HG03460 (cell line): ENCODE data around the gene GMPS.
A peak's percentile ranks its signal among the peaks of the same experiment; 100 is the strongest.
"Not testable (repeated sequence)": the region's sequence is repeated elsewhere in the genome, so short reads cannot be mapped to it uniquely, and the experiment has no call there.

Experiments
- ATAC-seq: cut with Tn5 transposase; IDR thresholded peaks from one replicate; pipeline ENCODE4 v1.9.1; 2021; ENCODE audit not compliant: unreplicated experiment

The GMPS gene

DNA sequence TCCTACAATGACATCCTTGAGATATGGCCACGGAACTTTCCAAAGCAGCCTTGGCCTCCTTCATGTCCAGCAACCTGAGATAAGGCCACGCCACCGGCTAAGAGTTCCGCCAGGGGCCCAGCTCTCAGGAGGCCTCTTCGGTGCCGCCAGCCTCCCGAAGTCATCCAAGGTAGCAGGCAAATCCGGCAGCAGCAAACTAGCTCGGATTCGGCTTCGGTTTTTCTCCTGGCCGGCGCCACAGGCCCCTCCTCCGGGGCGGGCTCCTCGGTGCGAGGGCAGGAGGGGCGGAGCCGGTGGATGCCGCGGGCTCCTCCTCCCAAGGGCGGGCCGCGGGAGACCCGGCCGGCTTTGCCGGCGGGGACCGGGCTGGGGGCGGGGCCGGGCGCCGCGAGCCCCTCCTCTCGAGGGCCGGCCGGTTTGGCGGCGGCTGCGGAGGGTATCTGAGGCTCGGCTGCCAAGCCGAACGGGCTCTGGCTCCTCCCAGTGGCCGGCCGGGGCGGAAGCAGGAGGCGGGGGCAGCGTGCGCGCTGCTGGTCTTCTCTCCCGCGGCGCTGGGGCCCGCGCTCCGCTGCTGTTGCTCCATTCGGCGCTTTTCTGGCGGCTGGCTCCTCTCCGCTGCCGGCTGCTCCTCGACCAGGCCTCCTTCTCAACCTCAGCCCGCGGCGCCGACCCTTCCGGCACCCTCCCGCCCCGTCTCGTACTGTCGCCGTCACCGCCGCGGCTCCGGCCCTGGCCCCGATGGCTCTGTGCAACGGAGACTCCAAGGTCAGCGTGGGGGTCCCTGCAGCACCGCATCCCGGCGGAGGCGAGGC lies at the start of gene GMPS:
TSS of gene GMPS (plus strand) at position 518 of the 812 bp plus-strand sequence. CDS start at position 739, 221 bp downstream.
- peak; percentile 87 for ATAC-seq

DNA sequence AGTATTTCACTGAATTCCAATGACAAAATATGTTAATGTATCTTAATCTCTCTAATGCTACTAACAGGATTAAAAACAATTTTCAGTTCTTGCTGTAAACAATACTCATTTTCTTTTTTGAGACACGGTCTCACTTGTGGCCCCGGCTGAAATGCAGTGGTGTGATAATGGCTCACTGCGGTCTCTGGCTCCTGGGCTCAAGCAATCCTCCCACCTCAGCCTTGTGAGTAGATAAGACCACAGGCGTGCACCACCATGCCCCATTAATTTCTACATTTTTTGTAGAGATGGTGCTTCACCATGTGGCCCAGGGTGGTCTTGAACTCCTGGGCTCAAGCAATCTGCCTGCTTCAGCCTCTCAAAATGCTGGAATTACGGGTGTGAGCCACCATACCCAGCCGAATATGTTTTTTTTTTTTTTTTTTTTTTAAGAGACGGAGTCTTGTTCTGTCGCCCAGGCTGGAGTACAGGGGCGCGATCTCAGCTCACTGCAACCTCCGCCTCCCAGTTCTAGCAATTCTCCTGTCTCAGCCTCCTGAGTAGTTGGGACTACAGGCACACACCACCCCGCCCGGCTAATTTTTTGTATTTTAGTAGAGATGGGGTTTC lies 41.9 kb upstream of the GMPS start:
- not testable (repeated sequence) for ATAC-seq

GRCh38 chr3:155835341-155836071 lies 34.9 kb upstream of the GMPS start:
- ATAC-seq = no peak

DNA sequence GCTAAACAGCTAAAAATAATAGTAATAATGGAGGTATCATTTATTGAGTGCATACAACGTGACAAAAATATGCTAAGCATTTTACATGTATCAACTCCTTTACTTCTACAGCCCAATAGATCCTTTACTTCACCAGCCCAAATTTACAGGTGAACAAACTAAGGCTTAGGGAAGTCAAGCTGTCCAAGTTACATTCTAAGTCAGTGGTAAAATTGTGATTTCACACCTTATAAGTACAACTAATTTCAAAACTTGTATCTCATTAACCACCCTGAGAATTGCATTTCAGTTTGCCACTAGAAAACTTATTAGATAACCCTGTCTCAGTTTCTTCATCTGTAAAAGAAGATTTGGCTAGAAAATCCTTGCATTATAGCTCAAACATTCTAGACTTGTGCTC lies 26.9 kb upstream of the GMPS start:
- ATAC-seq = no peak

- ATAC-seq = no peak
These were observed 24.3 kb upstream of the GMPS start for GRCh38 chr3:155846119-155846518.

- no peak for ATAC-seq
These were observed 22.5 kb upstream of the GMPS start for GRCh38 chr3:155847993-155848392.

DNA sequence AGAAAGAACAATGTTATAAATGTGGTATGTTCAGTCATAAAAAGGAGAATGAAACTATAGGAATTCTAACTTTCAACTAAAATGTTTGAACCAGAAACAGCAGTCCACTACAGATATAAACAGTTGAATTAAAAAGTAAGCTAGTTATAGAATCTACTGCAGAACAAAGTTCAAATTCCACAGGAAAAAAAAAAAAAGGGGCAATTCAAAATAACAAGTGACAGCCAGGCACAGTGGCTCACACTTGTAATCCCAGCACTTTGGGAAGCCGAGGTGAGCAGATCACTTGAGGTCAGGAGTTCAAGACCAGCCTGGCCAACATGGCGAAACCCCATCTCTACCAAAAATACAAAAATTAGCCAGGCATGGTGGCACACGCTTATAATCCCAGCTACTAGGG lies 21.0 kb upstream of the GMPS start:
- ATAC-seq = not testable (repeated sequence)

DNA sequence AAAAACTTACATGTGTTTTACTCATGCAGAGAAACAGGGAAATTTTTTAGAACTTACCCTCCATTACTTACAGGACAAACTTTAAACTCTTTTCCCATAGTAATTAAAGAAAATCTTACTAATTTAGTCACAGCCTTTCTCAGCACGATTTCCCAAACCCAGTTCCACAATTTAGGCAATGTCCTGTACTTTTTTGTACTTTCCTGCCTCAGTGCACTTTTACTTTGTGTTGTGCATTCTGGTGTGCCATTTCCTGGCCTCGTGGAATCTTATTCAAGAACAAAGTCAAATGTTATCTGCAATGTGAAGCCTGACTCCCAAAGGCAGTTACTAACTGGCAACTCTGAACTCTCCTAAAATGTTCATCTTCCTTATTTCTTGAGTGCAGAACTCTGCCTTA lies 18.1 kb upstream of the GMPS start:
- no peak for ATAC-seq

GRCh38 chr3:155853214-155854140 lies 17.0 kb upstream of the GMPS start:
- peak; percentile 9 for ATAC-seq

DNA sequence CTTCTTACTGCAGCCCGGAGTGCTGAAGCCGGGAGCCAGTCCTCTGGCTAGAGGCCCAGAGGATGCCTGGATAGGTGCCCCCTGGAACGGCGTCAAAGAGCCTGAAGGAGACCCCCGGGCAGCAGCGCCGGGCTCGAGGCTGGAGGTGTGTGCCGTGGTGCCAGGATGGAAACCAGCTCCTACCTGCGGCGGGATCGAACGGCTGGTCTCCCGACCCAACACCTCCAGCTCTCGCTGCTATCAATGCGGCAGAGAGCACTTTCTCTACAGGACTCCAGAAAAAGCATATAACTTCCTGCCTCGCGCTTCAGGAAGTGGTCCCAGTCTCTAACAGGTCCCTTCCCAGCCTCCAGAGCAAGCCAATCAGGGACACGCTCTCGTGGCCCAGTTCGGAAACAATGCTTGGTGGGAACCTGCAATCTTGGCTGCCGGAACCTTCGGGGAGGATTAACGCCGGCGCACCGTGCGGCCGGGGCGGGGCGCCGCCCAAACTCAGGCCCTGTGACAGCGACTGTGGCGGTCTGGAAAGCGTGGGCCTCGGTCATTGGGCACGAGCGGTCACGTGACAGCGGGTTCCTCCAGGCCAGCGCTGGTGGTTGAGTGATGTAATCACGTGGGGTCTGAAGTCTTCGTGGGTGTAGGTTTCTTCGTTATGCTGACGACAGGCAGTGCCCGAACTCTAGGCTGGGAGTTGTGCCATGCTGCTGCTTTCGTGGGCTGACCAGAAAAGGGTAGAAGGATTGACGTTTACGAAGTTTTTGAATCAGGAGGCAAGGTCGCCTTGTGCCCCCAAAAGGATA lies 16.1 kb upstream of the GMPS start, which contains the start of gene SLC33A1:
TSS of gene SLC33A1 (minus strand) at position 287 of the 800 bp plus-strand sequence. CDS start 430 bp downstream, outside the sequence.
- peak; percentile 94 for ATAC-seq

DNA sequence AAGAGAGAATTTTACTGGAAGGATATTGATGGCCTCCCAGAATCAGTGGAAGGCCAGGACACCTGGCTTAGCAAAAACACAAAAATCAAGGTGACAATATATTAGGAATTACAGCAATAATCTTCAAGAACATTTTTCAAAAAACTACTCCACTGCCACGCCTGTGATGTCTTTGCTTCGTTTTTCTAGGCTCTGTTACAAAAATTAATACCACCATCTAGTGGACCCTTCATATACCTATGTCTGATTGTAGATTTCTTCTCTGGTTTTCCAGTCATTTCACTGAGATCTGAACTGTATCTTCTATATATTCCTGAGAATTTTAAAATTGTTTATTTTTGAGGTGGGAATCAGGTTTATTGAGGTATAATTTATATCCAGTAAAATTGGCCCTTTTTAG lies 10.6 kb upstream of the GMPS start:
- no peak for ATAC-seq

DNA sequence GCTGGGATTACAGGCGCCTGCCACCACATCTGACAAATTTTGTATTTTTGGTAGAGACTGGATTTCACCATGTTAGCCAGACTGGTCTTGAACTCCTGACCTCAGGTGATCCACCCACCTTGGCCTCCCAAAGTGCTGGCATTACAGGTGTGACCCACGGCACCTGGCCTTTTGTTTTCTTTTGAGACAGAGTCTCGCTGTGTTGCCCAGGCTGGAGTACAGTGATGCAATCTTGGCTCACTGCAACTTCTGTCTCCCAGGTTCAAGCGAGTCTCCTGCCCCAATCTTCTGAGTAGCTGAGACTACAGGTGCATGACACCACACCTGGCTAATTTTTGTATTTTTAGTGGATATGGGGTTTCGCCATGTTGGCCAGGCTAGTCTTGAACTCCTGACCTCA lies 10.0 kb upstream of the GMPS start:
- not testable (repeated sequence) for ATAC-seq

GRCh38 chr3:155861476-155862183 lies 8.8 kb upstream of the GMPS start:
- no peak for ATAC-seq

- ATAC-seq = not testable (repeated sequence)
These were observed 8.0 kb upstream of the GMPS start for GRCh38 chr3:155862290-155862982.

DNA sequence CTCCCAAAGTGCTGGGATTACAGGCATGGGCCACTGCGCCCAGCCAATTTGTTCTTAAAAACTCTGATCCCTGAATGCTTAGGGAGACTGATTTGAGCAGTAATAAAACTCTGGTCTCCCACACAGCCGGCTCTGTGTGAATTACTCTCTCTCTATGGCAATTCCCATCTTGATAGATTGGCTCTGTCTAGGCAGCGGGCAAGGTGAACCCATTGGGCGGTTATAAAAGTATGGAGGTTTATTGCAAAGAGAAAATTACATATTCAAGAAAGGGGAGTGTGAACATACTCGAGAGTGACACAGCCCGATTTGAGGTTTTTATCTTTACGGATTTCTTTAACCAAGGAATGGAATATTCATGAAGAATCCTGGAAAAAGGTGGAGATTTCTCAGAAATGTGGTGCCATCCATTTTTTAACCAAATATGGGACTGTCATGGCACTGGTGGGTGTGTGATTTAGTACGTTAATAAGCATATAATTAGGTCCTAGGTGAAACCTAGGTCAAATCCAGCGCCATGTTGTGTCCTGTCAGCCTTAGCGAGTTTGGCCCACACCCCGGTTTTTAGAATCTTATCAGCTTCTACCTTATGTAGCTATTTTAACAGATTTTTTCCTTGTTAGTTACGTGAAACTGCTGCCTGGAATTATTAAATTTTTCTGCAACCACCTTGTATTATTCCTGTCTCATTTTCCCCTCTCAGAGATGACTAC lies 7.2 kb upstream of the GMPS start:
- ATAC-seq = no peak

- no peak for ATAC-seq
These were observed 759 bp upstream of the GMPS start for GRCh38 chr3:155869691-155870090.

DNA sequence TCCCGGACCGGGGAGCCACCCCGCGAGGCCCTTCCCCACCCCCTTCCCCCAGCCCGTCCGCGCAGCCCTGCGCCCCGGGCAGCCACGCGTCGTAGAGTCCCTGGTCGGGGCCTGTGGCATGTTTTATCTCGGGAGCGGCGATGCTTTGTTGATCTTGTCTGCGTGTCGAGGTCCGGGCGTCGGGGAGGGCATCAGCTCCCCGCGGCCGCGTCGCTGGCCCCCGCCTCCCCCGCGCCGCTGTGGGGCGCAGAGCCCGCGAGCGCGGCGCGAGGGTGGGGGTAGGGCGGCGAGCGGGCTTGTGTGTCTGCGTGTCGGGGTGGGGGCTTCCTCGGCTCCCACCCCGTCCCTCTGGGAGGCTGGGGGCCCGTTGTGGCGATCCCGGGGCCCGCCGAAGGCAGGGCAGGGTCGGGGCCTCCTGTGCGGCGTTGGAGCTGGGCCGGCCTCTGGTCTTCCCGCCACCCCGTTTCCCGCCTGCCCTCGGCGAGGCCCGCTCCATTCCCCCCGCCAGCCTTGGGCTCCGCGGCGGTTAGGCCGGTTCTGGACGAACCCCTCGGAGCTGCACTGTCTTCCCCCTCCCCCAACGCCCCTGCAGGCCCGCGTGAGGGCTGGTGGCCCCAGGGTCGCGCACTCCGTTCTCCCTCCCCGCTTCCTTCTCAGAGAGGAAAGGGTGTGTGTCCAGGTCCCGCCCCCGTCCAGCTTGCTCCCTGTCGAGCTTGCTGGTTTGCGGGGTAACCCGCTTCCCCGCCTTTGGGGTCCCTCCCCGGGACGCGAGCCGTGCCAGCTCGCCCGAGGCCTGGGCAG lies 695 bp downstream of the GMPS start:
- peak; percentile 29 for ATAC-seq
